HL-60/S4 (cell line): ENCODE data around the gene ABCC3.

Experiments used
- in situ Hi-C: fragments of 300-500 bp; cut with MboI; formaldehyde crosslinking; loops from 2 replicates; pipeline ENCODE4 v1.14.3; 2022; ENCODE audit warnings: low sequenced_read_pairs

ABCC3 gene

GRCh38 chr17:50725769-50726655 lies 91.3 kb downstream of the ABCC3 start:
- in situ Hi-C loops: no loop called here

GRCh38 chr17:50728112-50728429 lies 93.4 kb downstream of the ABCC3 start:
- in situ Hi-C loops: no loop called here

GRCh38 chr17:50728881-50729765 lies 94.4 kb downstream of the ABCC3 start:
- in situ Hi-C loops: no loop called here

GRCh38 chr17:50731575-50732460 lies 97.1 kb downstream of the ABCC3 start:
- in situ Hi-C loops: no loop called here

- in situ Hi-C loops: no loop called here
Observed at GRCh38 chr17:50735287-50735686, 100.6 kb downstream of the ABCC3 start.

GRCh38 chr17:50737118-50737698 lies 102.5 kb downstream of the ABCC3 start:
- in situ Hi-C loops: no loop called here

- in situ Hi-C loops: no loop called here
Observed at GRCh38 chr17:50739098-50739497, 104.4 kb downstream of the ABCC3 start.
